Endothelial cell of umbilical vein (primary cell): ENCODE measurements around the gene COL4A1.

ENCODE experiments used
- POLR2A ChIP-seq: IDR thresholded peaks from 2 replicates; pipeline ENCODE4 v1.6.1; 2012; ENCODE audit warnings: low read depth, mild to moderate bottlenecking, control low read depth, low read length
- POLR2AphosphoS5 ChIP-seq: IDR thresholded peaks from 2 replicates; pipeline ENCODE4 v1.6.1; 2012; ENCODE audit warnings: low read depth, mild to moderate bottlenecking, control low read depth, low read length, moderate library complexity; ENCODE audit not compliant: insufficient read depth
- TF ChIP-seq, protein P1 (sequence below), 2 donors: IDR thresholded peaks; 1 replicate in 1 of 2; 2 replicates in 1 of 2; pipeline ENCODE4 v1.5.1; 2011; ENCODE audit warnings: low read length in 2 of 2, mild to moderate bottlenecking in 2 of 2, moderate library complexity in 2 of 2, control low read depth in 1 of 2, inconsistent platforms in 1 of 2, low read depth in 1 of 2; ENCODE audit not compliant: insufficient read depth in 1 of 2; ENCODE audit errors: extremely low read depth in 1 of 2

DNA sequence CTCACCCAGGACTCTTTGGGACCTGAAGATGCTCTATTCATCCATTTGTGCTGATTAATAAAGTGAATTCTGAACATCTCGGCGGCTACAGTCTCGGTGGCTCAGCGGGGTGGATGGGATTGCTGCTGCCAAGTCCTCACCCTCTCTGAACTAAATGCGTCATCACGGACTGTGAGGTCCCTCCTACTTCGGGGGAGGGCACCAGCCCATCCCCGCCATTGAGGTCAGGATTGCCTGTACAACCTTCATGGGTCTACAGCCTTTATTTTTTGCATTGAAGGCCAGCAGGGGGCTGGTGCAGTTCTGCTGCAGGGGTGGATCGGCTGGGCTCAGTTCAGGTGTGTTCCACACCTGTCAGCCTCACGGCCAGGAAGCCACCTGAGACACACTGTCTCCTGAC lies 181.8 kb downstream of the COL4A1 start:
- TF ChIP-seq, protein P1, sequence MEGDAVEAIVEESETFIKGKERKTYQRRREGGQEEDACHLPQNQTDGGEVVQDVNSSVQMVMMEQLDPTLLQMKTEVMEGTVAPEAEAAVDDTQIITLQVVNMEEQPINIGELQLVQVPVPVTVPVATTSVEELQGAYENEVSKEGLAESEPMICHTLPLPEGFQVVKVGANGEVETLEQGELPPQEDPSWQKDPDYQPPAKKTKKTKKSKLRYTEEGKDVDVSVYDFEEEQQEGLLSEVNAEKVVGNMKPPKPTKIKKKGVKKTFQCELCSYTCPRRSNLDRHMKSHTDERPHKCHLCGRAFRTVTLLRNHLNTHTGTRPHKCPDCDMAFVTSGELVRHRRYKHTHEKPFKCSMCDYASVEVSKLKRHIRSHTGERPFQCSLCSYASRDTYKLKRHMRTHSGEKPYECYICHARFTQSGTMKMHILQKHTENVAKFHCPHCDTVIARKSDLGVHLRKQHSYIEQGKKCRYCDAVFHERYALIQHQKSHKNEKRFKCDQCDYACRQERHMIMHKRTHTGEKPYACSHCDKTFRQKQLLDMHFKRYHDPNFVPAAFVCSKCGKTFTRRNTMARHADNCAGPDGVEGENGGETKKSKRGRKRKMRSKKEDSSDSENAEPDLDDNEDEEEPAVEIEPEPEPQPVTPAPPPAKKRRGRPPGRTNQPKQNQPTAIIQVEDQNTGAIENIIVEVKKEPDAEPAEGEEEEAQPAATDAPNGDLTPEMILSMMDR (IDR thresholded peaks at IDR 0.05; ENCODE audit: extremely low read depth in 1 of 2, insufficient read depth in 1 of 2, low read depth in 1 of 2, low read length in 2 of 2): no peak
- TF ChIP-seq POLR2A: no peak
- no peak for TF ChIP-seq POLR2AphosphoS5
